Mesendoderm (in vitro differentiated cells): ENCODE measurements around the gene HINFP. TPM values are rescaled to one million over a fixed set of nuclear protein-coding genes. Genes with fewer than 3 reads are reported as not detected.

Source experiments
- DNase-seq: peaks from one replicate; pipeline ENCODE4 v3.0.0; 2013
- H2AK5ac ChIP-seq: 2 replicates; pipeline ENCODE4 v1.6.1; 2013; ENCODE audit warnings: low read length, inconsistent platforms
- H2BK120ac ChIP-seq: 2 replicates; pipeline ENCODE4 v1.6.1; 2013; ENCODE audit warnings: low read depth, mild to moderate bottlenecking, low read length, moderate library complexity, mixed read lengths
- H2BK15ac ChIP-seq: replicated peaks from 2 replicates; pipeline ENCODE4 v1.6.1; 2013; ENCODE audit warnings: low read depth, mild to moderate bottlenecking, moderate library complexity
- H2BK5ac ChIP-seq: 2 replicates; pipeline ENCODE4 v1.6.1; 2013; ENCODE audit warnings: low read length, inconsistent platforms
- H3K18ac ChIP-seq: 2 replicates; pipeline ENCODE4 v1.6.1; 2013; ENCODE audit warnings: mild to moderate bottlenecking, low read length, mixed read lengths
- H3K23ac ChIP-seq: one replicate; pipeline ENCODE4 v1.6.1; 2013; ENCODE audit warnings: low read length
- H3K27ac ChIP-seq: 2 replicates; pipeline ENCODE4 v1.5.1; 2013; ENCODE audit warnings: low read depth, mild to moderate bottlenecking, inconsistent platforms, low read length, moderate library complexity
- H3K27me3 ChIP-seq: 2 replicates; pipeline ENCODE4 v1.6.1; 2013; ENCODE audit warnings: low read length, control low read depth, mild to moderate bottlenecking, inconsistent platforms; ENCODE audit not compliant: insufficient read depth, poor library complexity
- H3K36me3 ChIP-seq: 2 replicates; pipeline ENCODE4 v1.6.1; 2013; ENCODE audit warnings: low read length, inconsistent platforms; ENCODE audit not compliant: control insufficient read depth, insufficient read depth
- H3K4ac ChIP-seq: one replicate; pipeline ENCODE4 v1.6.1; 2013; ENCODE audit warnings: low read depth, mild to moderate bottlenecking, low read length, moderate library complexity
- H3K4me1 ChIP-seq: 2 replicates; pipeline ENCODE4 v1.6.1; 2013; ENCODE audit warnings: low read depth, low read length, inconsistent platforms; ENCODE audit not compliant: control insufficient read depth
- H3K4me2 ChIP-seq: 2 replicates; pipeline ENCODE4 v1.6.1; 2013; ENCODE audit warnings: low read length
- H3K4me3 ChIP-seq: 2 replicates; pipeline ENCODE4 v1.5.1; 2013; ENCODE audit warnings: mild to moderate bottlenecking, low read length
- H3K56ac ChIP-seq: one replicate; pipeline ENCODE4 v1.6.1; 2013; ENCODE audit warnings: low read length
- H3K79me1 ChIP-seq: 2 replicates; pipeline ENCODE4 v1.6.1; 2013; ENCODE audit warnings: low read length, inconsistent platforms
- H3K79me2 ChIP-seq: 2 replicates; pipeline ENCODE4 v1.6.1; 2013; ENCODE audit warnings: mild to moderate bottlenecking, low read length; ENCODE audit not compliant: control insufficient read depth, insufficient read depth
- H3K9ac ChIP-seq: 2 replicates; pipeline ENCODE4 v1.6.1; 2013; ENCODE audit warnings: low read length, inconsistent platforms
- H4K5ac ChIP-seq: one replicate; pipeline ENCODE4 v1.6.1; 2013; ENCODE audit warnings: low read length
- H4K8ac ChIP-seq: one replicate; pipeline ENCODE4 v1.6.1; 2013; ENCODE audit warnings: low read depth, mild to moderate bottlenecking, control low read depth, low read length, moderate library complexity
- WGBS: extraction: QIAGEN DNeasy Blood & Tissue Kit; methylation state at CpG from one replicate; pipeline ENCODE4 v1.1.7; 2013; ENCODE audit warnings: low lambda C conversion rate, missing lambda C conversion rate; ENCODE audit not compliant: insufficient coverage; ENCODE audit errors: extremely low coverage; 5-methylcytosine and 5-hydroxymethylcytosine counted together
- polyA plus RNA-seq, 2 experiments: library from polyadenylated mRNA; stranded (reverse); fragments of 200-250 nt; gene quantifications; one replicate each; pipeline ENCODE4 v1.2.3, GENCODE V29; 2013

The HINFP gene, protein sequence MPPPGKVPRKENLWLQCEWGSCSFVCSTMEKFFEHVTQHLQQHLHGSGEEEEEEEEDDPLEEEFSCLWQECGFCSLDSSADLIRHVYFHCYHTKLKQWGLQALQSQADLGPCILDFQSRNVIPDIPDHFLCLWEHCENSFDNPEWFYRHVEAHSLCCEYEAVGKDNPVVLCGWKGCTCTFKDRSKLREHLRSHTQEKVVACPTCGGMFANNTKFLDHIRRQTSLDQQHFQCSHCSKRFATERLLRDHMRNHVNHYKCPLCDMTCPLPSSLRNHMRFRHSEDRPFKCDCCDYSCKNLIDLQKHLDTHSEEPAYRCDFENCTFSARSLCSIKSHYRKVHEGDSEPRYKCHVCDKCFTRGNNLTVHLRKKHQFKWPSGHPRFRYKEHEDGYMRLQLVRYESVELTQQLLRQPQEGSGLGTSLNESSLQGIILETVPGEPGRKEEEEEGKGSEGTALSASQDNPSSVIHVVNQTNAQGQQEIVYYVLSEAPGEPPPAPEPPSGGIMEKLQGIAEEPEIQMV
- polyA plus RNA-seq (2013, experiment 1 of 2), result 17.5 TPM
- polyA plus RNA-seq (2013, experiment 2 of 2), result 18.8 TPM

DNA sequence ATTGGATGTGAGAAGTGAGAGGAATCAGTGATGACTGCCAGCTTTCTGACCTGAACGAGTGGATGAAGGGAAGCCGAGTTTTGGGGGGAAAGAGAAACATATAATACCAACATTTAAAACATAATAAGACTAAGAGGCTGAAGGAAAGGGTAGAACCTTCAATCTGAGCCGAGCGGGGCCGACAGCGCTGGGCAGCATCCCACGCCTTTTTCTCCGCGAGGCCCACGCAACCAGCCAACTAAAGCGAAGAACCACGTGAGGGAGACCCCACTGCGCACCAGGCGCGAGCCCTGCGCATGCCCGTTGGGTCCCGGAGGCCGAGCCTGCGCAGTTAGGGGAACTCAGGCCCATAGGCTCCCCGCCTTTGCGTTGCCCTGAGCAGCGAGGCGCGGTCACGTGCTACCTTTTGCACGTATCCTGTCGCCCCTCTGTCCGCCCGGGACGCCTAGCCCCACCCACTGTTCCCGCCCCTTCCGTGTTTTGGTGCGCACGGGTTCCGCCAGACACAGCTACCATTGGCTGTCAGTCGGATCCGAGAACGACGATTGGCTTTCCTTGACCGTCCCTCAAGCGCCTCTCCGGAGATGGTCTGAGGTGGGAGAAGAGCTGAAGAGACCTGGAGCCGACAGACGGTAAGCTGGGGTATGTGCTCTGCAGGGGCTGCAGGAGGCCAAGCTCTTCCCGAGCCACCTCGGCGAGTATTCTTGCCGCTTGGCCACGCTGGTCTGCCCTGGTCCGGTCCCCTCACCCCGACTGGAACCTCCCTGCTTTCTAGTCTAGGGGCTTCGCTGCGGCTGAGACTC is at the start of gene HINFP:
Gene HINFP, plus strand, starts transcription at position 573 of the 803 bp plus-strand sequence. CDS start 5,365 bp downstream, outside the sequence.
- H2BK120ac ChIP-seq, result no peak within 1 kb of the TSS
- H3K79me2 ChIP-seq, result peaks cover 14% of the 10 kb centered on the region
- WGBS, result no CpG with 5 or more reads among the region's 54 CpGs
- H3K56ac ChIP-seq, result peak within 1 kb of the TSS; percentile 98
- peak; percentile 100 for DNase-seq
- H3K79me1 ChIP-seq, result peaks cover 14% of the 10 kb centered on the region
- H3K36me3 ChIP-seq, result peaks cover 3% of the 10 kb centered on the region
- peak within 1 kb of the TSS; percentile 9 for H3K27ac ChIP-seq
- peak within 1 kb of the TSS; percentile 97 for H3K9ac ChIP-seq
- peak within 1 kb of the TSS; percentile 47 for H4K5ac ChIP-seq
- H3K23ac ChIP-seq, result peak within 1 kb of the TSS; percentile 83
- peaks cover 7% of the 10 kb centered on the region for H3K4me1 ChIP-seq
- no peak within 1 kb of the TSS for H3K4ac ChIP-seq
- peak within 1 kb of the TSS; percentile 97 for H3K4me3 ChIP-seq
- H3K4me2 ChIP-seq, result peak within 1 kb of the TSS; percentile 80
- H2BK5ac ChIP-seq, result no peak within 1 kb of the TSS
- H2AK5ac ChIP-seq, result peak within 1 kb of the TSS; percentile 9
- H3K18ac ChIP-seq, result peak within 1 kb of the TSS; percentile 4
- no peaks in the 10 kb centered on the region for H3K27me3 ChIP-seq
- H2BK15ac ChIP-seq, result no peak within 1 kb of the TSS
- no peak within 1 kb of the TSS for H4K8ac ChIP-seq

DNA sequence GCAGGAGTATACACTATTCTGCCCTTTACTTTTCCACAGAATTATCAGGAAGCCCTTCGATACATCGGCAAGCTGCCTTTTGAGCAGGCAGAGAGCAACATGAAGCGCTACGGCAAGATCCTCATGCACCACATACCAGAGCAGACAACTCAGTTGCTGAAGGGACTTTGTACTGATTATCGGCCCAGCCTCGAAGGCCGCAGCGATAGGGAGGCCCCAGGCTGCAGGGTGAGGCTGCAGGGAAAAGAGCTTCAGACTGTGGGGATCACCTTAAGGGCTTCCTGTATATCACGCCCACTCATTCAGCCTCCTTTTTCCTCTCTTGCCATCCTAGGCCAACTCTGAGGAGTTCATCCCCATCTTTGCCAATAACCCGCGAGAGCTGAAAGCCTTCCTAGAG is 43.5 kb upstream of the HINFP start:
- no peaks in the 10 kb centered on the region for H3K79me2 ChIP-seq
- H3K4me3 ChIP-seq, result no peak overlapping the region
- H2BK120ac ChIP-seq, result no peak overlapping the region
- H3K23ac ChIP-seq, result no peak overlapping the region
- no peak overlapping the region for H4K5ac ChIP-seq
- no CpG with 5 or more reads among the region's 11 CpGs for WGBS
- no peak overlapping the region for H3K27ac ChIP-seq
- H3K36me3 ChIP-seq, result peaks cover 13% of the 10 kb centered on the region
- H3K9ac ChIP-seq, result no peak overlapping the region
- no peak overlapping the region for H3K4ac ChIP-seq
- no peak overlapping the region for H2AK5ac ChIP-seq
- no peak overlapping the region for H3K4me2 ChIP-seq
- no peaks in the 10 kb centered on the region for H3K27me3 ChIP-seq
- H3K4me1 ChIP-seq, result no peaks in the 10 kb centered on the region
- H2BK5ac ChIP-seq, result no peak overlapping the region
- H2BK15ac ChIP-seq, result no peak overlapping the region
- H3K18ac ChIP-seq, result no peak overlapping the region
- no peak overlapping the region for H4K8ac ChIP-seq
- DNase-seq, result no peak
- H3K56ac ChIP-seq, result no peak overlapping the region
- no peaks in the 10 kb centered on the region for H3K79me1 ChIP-seq

DNA sequence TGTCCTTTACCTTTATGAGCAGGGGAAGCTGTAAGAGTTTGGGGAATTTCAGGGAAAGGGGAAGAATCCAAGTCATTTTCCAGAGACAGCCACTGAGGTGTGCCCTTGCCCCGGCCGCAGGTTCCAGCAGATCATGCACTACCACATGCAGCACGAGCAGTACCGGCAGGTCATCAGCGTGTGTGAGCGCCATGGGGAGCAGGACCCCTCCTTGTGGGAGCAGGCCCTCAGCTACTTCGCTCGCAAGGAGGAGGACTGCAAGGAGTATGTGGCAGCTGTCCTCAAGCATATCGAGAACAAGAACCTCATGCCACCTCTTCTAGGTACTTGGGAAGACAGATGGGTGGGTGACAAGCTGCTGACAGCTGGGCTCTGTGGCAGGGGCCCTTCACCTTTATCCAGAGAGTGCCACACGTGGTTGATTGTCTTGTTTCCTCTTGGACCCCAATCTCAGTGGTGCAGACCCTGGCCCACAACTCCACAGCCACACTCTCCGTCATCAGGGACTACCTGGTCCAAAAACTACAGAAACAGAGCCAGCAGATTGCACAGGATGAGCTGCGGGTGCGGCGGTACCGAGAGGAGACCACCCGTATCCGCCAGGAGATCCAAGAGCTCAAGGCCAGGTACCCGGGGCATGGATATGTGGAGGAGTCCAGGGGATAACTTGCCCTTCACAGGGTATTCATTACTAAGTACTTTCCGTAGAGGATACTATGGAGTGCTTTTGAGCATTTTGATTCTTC is 42.5 kb upstream of the HINFP start:
- Histone ChIP-seq H3K18ac (no peak overlapping the region), H3K36me3 (peaks cover 13% of the 10 kb centered on the region), H3K56ac (no peak overlapping the region), H2BK15ac (no peak overlapping the region), H4K8ac (no peak overlapping the region), H2BK5ac (no peak overlapping the region), H3K9ac (no peak overlapping the region), H3K79me2 (no peaks in the 10 kb centered on the region), H2BK120ac (no peak overlapping the region), H3K27ac (no peak overlapping the region), H2AK5ac (no peak overlapping the region), H3K27me3 (no peaks in the 10 kb centered on the region), H3K23ac (no peak overlapping the region), H3K4me3 (no peak overlapping the region), H4K5ac (no peak overlapping the region), H3K4ac (no peak overlapping the region), H3K79me1 (no peaks in the 10 kb centered on the region), H3K4me1 (no peaks in the 10 kb centered on the region), H3K4me2 (no peak overlapping the region)
- no CpG with 5 or more reads among the region's 19 CpGs for WGBS
- no peak for DNase-seq

DNA sequence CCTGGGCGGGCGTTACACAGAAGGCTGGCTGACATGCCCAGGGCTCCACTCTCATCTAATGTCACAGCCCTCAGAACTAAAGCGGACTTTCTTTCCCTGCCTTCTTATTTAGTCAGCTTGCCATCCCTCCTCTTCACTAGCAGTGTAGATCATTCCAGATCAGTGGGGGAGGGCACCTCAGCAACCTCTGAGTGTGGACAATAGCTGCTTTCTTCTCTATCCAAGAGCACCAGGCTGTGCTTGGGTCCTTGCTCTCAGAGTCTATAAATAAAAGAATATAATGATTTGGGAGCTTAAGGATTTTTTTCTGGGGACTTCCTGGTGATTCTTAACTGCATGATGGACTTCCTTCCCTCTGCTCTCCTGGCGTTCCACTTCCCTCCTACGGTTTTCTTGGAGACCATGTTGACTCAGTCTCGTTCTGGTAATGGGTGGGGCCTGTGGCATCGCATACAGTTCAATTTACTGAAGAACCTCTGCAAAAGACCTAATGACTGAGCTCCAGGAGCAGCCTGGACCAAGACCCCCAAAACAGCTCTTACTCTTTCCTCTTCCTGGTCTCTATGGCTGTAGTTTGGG is 39.6 kb upstream of the HINFP start:
- peaks cover 13% of the 10 kb centered on the region for H3K36me3 ChIP-seq

More for the DNA sequence above, 39.6 kb upstream of the HINFP start:
- H4K8ac ChIP-seq, result no peak overlapping the region
- H3K4me3 ChIP-seq, result no peak overlapping the region
- DNase-seq, result no peak
- H3K18ac ChIP-seq, result no peak overlapping the region
- H3K4ac ChIP-seq, result no peak overlapping the region
- no peak overlapping the region for H3K4me2 ChIP-seq
- H2BK120ac ChIP-seq, result no peak overlapping the region
- no peak overlapping the region for H2AK5ac ChIP-seq
- no peak overlapping the region for H3K23ac ChIP-seq
- no peak overlapping the region for H4K5ac ChIP-seq
- H2BK15ac ChIP-seq, result no peak overlapping the region
- H2BK5ac ChIP-seq, result no peak overlapping the region
- H3K79me2 ChIP-seq, result peaks cover 7% of the 10 kb centered on the region
- no peak overlapping the region for H3K56ac ChIP-seq
- no peaks in the 10 kb centered on the region for H3K27me3 ChIP-seq
- no CpG with 5 or more reads among the region's 7 CpGs for WGBS
- H3K4me1 ChIP-seq, result peaks cover 5% of the 10 kb centered on the region
- H3K79me1 ChIP-seq, result peaks cover 6% of the 10 kb centered on the region
- H3K9ac ChIP-seq, result no peak overlapping the region
- H3K27ac ChIP-seq, result no peak overlapping the region
